HT1080 (cell line): ENCODE measurements around the gene ZBTB43. TPM values are rescaled to one million over a fixed set of nuclear protein-coding genes. Genes with fewer than 3 reads are reported as not detected.
"Not testable (repeated sequence)": the region's sequence is repeated elsewhere in the genome, so short reads cannot be mapped to it uniquely, and the experiment has no call there.

Experiments used
- DNase-seq: peaks from one replicate; pipeline ENCODE4 v3.0.0-alpha.2; 2015; ENCODE audit warnings: low read depth
- polyA plus RNA-seq, 2 experiments: library from polyadenylated mRNA; depleted of rRNA; stranded (reverse); fragments of >200 nt; gene quantifications; 2 replicates each; pipeline ENCODE4 v1.2.3, GENCODE V29; 2015
- total RNA-seq: library from RNA; depleted of rRNA; stranded (reverse); fragments of >200 nt; shearing (Covaris generic); gene quantifications from 2 replicates; pipeline ENCODE4 v1.2.3, GENCODE V29; 2014; rRNA removed

The ZBTB43 gene
- total RNA-seq = 11.1 and 28.5 TPM in 2 replicates
- 7.3 and 8.5 TPM in 2 replicates for polyA plus RNA-seq (2015; cell fraction: cytosol; rRNA removed)
- polyA plus RNA-seq (2015; cell fraction: nucleus; rRNA removed) = 11.9 and 13.2 TPM in 2 replicates

GRCh38 chr9:126804696-126805553, at the start of gene ZBTB43:
Gene ZBTB43 (plus strand): TSS chr9:126805040. CDS start chr9:126832510, 27,470 bp downstream.
- peak; percentile 94 for DNase-seq

GRCh38 chr9:126755317-126755875, 49.4 kb upstream of the ZBTB43 start:
- no peak for DNase-seq

GRCh38 chr9:126756238-126756637, 48.6 kb upstream of the ZBTB43 start:
- DNase-seq = no peak

GRCh38 chr9:126756876-126757415, 47.9 kb upstream of the ZBTB43 start:
- no peak for DNase-seq

GRCh38 chr9:126758916-126759585, 45.8 kb upstream of the ZBTB43 start:
- DNase-seq = no peak

GRCh38 chr9:126761274-126761673, 43.6 kb upstream of the ZBTB43 start:
- no peak for DNase-seq

GRCh38 chr9:126763130-126763764, 41.6 kb upstream of the ZBTB43 start:
- DNase-seq = peak; percentile 75

GRCh38 chr9:126773004-126773607, 31.7 kb upstream of the ZBTB43 start:
- DNase-seq = peak; percentile 45

- DNase-seq = no peak
Measured at GRCh38 chr9:126775926-126776325, 28.9 kb upstream of the ZBTB43 start.

GRCh38 chr9:126777733-126778132, 27.1 kb upstream of the ZBTB43 start:
- no peak for DNase-seq

GRCh38 chr9:126778141-126778540, 26.7 kb upstream of the ZBTB43 start:
- DNase-seq = no peak

GRCh38 chr9:126778696-126779095, 26.1 kb upstream of the ZBTB43 start:
- not testable (repeated sequence) for DNase-seq

- DNase-seq = peak; percentile 69
Measured at GRCh38 chr9:126781186-126782052, 23.4 kb upstream of the ZBTB43 start.

GRCh38 chr9:126782053-126782388, 22.8 kb upstream of the ZBTB43 start:
- DNase-seq = no peak

GRCh38 chr9:126783949-126784348, 20.9 kb upstream of the ZBTB43 start:
- no peak for DNase-seq

- DNase-seq = no peak
Measured at GRCh38 chr9:126784401-126784800, 20.4 kb upstream of the ZBTB43 start.

- not testable (repeated sequence) for DNase-seq
Measured at GRCh38 chr9:126784841-126785240, 20.0 kb upstream of the ZBTB43 start.

- DNase-seq = no peak
Measured at GRCh38 chr9:126788046-126788445, 16.8 kb upstream of the ZBTB43 start.

- peak; percentile 88 for DNase-seq
Measured at GRCh38 chr9:126788634-126789349, 16.0 kb upstream of the ZBTB43 start.
